HG02970 (cell line): ENCODE measurements around the gene RCBTB2.
"Not testable (repeated sequence)": the region's sequence is repeated elsewhere in the genome, so short reads cannot be mapped to it uniquely, and the experiment has no call there.

Experiments
- ATAC-seq: cut with Tn5 transposase; IDR thresholded peaks from one replicate; pipeline ENCODE4 v1.9.1; 2021; ENCODE audit warnings: mild to moderate bottlenecking, moderate library complexity, moderate number of reproducible peaks; ENCODE audit not compliant: unreplicated experiment, low FRiP score

The RCBTB2 gene

DNA sequence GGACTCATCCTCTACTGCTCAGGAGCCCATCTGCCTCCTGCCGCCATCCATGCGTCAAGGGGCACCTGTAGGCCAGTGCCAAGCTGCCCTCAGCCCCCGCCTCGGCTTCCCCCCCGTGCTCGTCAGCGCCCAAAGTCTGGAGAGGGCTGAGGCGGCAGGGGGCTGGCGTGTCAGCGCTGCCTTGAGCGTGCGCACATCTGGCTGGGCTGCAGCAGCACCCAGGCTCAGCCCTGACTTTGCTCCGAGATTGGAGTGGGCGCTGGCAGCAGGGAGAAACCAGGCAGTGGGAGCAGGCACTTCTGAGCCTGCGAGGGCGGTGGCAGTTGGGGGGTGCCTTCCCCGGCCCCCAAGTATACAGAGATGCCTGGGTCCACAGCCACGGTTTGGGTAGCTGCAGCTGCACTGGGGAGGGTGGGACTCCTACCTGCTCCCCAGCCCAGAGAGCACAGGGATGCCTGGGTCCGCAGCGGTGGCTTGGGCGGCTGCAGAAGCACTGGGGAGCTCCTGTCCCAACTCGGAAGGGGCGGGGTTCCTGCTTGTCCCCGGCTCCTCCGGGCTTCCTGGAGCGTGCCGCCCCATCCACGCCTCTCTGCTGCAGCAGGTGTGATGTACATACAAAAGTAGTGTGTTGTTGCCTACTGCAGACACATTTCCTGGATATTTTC is 75.2 kb downstream of the RCBTB2 start:
- ATAC-seq: no peak

DNA sequence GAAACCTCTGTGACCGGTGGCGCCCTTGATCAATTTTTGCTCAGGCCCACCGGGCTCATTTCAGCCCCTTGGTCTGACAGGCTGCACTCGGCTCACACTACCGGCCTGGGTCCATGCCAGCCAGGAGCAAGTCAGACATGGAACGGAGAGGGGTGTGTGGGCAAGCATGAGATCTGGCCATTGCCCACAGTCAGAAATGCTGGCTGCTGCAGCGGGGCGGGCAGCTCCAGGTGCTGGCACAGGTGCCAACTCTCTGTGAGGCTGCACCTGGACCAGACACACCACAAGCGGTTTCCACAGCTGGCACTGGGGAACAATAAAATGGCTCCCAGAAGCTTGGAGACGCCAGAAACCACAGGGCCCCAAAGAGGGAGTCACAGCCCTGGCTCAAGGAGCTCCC is 76.3 kb downstream of the RCBTB2 start:
- no peak for ATAC-seq

DNA sequence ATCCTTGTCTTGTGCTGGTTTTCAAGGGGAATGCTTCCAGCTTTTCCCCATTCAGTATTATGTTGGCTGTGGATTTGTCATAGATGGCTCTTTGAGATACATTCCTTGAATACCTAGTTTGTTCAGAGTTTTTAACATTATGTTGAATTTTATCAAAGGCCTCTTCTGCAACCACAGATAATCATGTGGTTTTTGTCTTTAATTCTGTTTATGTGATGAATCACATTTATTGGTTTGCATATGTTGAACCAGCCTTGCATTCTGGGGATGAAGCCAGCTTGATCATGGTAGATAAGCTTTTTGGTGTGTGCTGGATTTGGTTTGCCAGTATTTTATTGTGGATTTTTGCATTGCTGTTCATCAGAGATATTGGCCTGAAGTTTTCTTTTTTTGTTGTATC is 81.7 kb downstream of the RCBTB2 start:
- not testable (repeated sequence) for ATAC-seq

DNA sequence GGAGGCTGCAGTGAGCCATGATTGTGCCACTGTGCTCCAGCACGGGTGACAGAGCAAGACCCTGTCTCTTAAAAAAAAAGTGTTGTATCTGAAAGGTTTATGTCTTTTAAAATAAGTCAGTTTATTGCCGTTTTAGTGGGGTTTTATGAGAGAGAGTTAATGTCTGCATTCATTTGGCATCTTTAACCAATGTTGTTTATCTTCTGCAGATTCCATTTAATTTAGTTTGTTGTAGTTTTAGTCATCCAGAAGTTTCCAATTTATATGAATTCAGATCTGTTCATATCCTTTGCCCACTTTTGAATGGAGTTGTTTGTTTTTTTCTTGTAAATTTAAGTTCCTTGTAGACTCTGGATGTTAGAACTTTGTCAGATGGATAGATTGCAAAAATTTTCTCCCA is 83.2 kb downstream of the RCBTB2 start:
- no peak for ATAC-seq

DNA sequence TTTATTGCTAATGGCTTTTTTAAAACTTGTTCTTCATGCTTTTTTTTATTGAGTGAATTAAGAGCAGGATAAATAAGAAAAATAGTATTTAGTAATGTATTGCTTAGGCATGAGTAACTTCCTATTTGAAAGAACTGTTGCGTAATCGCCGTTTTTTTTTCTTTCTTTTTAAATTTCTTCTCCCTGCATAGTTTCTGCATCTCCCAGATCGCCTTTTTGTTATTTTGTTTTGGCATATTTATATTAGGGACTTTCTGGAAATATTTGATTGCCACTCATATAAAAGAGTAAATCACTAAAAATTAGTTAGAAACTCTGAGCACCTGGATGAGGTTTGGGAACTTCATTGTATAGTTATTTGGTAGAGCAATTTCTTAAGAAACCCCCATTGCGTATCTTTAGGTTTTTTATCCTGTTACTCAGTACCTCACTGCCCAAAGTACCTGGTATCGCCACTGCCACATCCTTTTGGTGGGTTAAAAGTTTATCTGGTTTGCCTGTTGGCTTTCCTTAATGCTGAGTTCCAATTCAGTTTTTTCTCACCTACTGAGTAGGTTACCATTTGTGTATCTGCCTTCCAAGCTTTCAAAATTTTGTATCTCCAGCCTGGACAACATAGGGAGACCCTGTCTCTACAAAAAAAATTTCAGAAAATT is 83.8 kb downstream of the RCBTB2 start:
- no peak for ATAC-seq

DNA sequence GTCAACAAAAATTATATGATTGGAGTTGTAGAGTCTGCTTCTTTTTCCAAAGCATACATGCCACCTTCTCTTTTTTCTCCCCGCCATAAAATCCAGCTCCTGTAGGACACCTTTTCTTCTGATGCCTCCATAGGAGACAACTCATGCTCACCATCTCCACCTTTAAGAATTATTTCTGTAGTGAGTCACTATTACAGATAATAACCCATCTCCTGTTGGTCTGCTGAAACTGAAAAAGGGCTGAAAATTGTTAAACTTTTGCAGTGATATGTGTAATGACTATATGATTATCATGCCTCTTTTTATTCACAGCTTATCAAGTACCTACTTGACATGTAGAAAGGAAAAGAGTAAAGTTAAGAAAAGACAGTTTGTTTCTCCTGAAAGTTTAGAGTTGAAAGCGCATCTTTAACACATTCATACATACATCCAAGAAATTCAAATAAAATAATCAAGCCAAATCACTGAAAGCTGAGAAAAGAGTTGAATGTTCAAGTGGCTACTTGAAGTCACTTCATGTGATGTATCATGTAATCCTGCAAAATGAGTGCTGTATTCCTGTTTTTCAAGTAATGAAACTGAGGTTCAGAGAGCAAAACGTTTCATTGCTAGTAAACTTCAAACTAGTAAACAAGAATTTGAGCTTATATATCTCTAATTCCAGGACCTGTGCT is 84.5 kb downstream of the RCBTB2 start:
- ATAC-seq: no peak

DNA sequence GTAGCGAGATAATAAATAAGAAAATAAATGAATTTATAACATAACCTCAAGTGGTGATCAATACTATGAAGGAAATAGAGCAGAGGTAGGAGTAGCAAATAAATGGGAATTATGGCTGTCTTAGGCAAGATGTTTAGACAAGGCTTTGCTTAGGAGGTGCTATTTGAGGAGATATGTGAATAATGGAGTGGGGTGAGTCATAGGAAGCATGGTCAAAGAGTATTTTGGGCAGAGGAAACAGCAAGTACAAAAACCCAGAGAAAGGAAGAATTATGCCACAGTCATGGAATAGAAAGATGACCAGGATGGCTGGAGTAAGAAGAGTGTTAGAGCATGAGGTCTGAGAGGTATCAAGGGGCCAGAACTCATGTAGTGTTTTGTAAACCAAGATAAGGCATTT is 86.4 kb downstream of the RCBTB2 start:
- no peak for ATAC-seq

DNA sequence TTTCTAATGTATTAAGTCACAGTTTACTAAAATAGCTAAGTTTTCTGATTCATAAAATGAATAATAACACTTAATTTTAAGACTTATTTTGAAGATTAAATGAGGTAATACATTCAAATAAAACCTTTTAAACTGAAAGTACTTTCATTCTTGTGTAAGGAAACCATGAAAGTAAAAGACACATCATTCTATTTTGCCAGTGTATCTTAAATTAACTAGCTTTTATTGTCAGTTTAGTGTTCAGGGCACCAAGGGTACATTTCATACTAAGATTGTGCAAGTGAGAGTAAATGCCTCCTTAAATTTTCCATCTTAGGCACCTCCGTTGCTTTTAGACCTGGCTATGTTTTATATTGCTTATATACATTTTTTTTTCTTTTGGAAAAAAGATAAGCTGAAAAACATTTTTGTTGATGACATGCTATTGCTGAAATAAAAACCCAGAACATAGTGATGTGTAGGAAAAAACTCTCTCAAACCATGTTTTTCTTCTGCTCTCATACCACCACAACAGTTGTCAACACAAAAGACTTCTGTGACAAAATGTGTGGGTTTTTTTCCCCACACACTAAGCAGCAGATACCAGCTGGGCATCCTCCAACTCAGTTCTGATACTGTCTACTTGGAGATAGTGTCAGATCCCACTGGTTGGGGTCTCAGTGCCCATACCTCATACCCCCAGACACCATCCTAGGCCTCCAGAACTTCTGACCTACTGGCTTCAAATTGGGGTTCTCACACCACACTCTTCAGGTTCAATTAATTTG is 89.3 kb downstream of the RCBTB2 start:
- ATAC-seq: no peak
